HepG2 (cell line): ENCODE measurements around the gene DOCK3. TPM values are rescaled to one million over a fixed set of nuclear protein-coding genes. Genes with fewer than 3 reads are reported as not detected.

ENCODE experiments used
- ATAC-seq: fragments of 200-7000 bp; cut with Tn5 transposase; 3 replicates; pipeline ENCODE4 v1.9.1; 2020; ENCODE audit warnings: mild to moderate bottlenecking, moderate library complexity
- BruUV-seq: library from RNA; stranded (reverse); fragments of 400-500 nt; replicated peaks from 2 replicates; lab custom pipeline; 2021; lab: Mats Ljungman, UMichigan
- CTCF ChIA-PET: fragments of 300-600 bp; formaldehyde crosslinking; extraction: SDS; loops from one replicate; lab custom pipeline; 2021; ENCODE audit warnings: low total read pairs, inconsistent platforms, low intra/inter-chr PET ratio; lab: Yijun Ruan, JAX
- POLR2A ChIA-PET: fragments of 350-600 bp; sonication (Branson Sonifier 250); formaldehyde crosslinking; loops from one replicate; lab custom pipeline; 2020; ENCODE audit warnings: antibody characterized with exemption, inconsistent platforms; lab: Yijun Ruan, JAX
- DNase-seq: peaks from one replicate; pipeline ENCODE4 v3.0.0-alpha.2; 2015; ENCODE audit warnings: low spot score
- FAIRE-seq: peaks from 3 replicates; lab custom pipeline; 2011; peaks lifted over from hg19 to GRCh38; lab: Jason Lieb, UNC
- H2AFZ ChIP-seq: one replicate; pipeline ENCODE4 v1.6.1; 2011; ENCODE audit warnings: low read length, inconsistent platforms
- H3K27ac ChIP-seq: fragments of 300-600 bp; 3 replicates; pipeline ENCODE4 v1.8.0; 2011; ENCODE audit warnings: mixed run types, mild to moderate bottlenecking, mixed read lengths, low read length, inconsistent platforms; ENCODE audit not compliant: insufficient read depth; ENCODE audit errors: extremely low read length
- H3K27me3 ChIP-seq, 2 experiments: fragments of 200-600 bp in 1 of 2; 2 replicates in 1 of 2; 3 replicates in 1 of 2; pipeline versions ENCODE4 v1.6.0 to v1.8.0; 2011; ENCODE audit warnings: low read length in 2 of 2, mild to moderate bottlenecking in 2 of 2, moderate library complexity in 2 of 2, inconsistent platforms in 1 of 2; ENCODE audit not compliant: insufficient read depth in 2 of 2, control insufficient read depth in 1 of 2
- H3K36me3 ChIP-seq, 2 experiments: fragments of 200-600 bp in 1 of 2; replicated peaks in 1 of 2; 2 replicates in 1 of 2; 3 replicates in 1 of 2; pipeline versions ENCODE4 v1.5.1 to v1.8.0; 2011; ENCODE audit warnings: low read length in 2 of 2, inconsistent platforms in 1 of 2; ENCODE audit not compliant: insufficient read depth in 2 of 2, control insufficient read depth in 1 of 2
- H3K4me1 ChIP-seq: 2 replicates; pipeline ENCODE4 v1.5.1; 2012; ENCODE audit warnings: low read length, inconsistent platforms; ENCODE audit not compliant: insufficient read depth
- H3K4me2 ChIP-seq: 2 replicates; pipeline ENCODE4 v1.6.0; 2011; ENCODE audit warnings: low read depth, low read length, inconsistent platforms
- H3K4me3 ChIP-seq, 3 experiments: fragments of 200-600 bp in 1 of 3; sonication (generic), shearing (Covaris generic) in 1 of 3; replicated peaks in 1 of 3; 2 replicates each; pipeline ENCODE4 v1.5.1; 2011 to 2016; ENCODE audit warnings: low read length in 3 of 3, inconsistent platforms in 2 of 3, low read depth in 2 of 3, mild to moderate bottlenecking in 2 of 3, control low read depth in 1 of 3, mixed read lengths in 1 of 3; ENCODE audit not compliant: insufficient read depth in 1 of 3
- H3K79me2 ChIP-seq: one replicate; pipeline ENCODE4 v1.6.1; 2011; ENCODE audit warnings: low read length, inconsistent platforms; ENCODE audit not compliant: insufficient read depth
- H3K9ac ChIP-seq: 2 replicates; pipeline ENCODE4 v1.6.0; 2011; ENCODE audit warnings: mild to moderate bottlenecking, low read depth, low read length, inconsistent platforms; ENCODE audit not compliant: insufficient read depth
- H3K9me3 ChIP-seq: 2 replicates; pipeline ENCODE4 v1.5.1; 2012; ENCODE audit warnings: mild to moderate bottlenecking, low read length
- H4K20me1 ChIP-seq: 2 replicates; pipeline ENCODE4 v1.6.0; 2011; ENCODE audit warnings: inconsistent platforms, mild to moderate bottlenecking, low read length, moderate library complexity; ENCODE audit not compliant: insufficient read depth
- ATF3 ChIP-seq: sonication (generic); formaldehyde crosslinking; IDR thresholded peaks from 2 replicates; pipeline ENCODE4 v1.4.0; 2020; ENCODE audit warnings: missing genetic modification reagents
- ATRX ChIP-seq: sonication (generic); formaldehyde crosslinking; IDR thresholded peaks from 2 replicates; pipeline ENCODE4 v1.4.0; 2020; ENCODE audit warnings: missing genetic modification reagents, borderline replicate concordance
- FOXJ3 ChIP-seq: sonication (generic); formaldehyde crosslinking; IDR thresholded peaks from 2 replicates; pipeline ENCODE4 v1.4.0; 2020; ENCODE audit warnings: missing genetic modification reagents, mild to moderate bottlenecking, borderline replicate concordance
- MAX ChIP-seq: IDR thresholded peaks from 2 replicates; pipeline ENCODE4 v1.6.1; 2012; ENCODE audit warnings: inconsistent platforms
- SMARCE1 ChIP-seq: fragments of 450-650 bp; IDR thresholded peaks from 2 replicates; pipeline ENCODE4 v1.6.1; 2017; ENCODE audit warnings: borderline replicate concordance
- SRSF9 ChIP-seq: fragments of 200-400 bp; formaldehyde crosslinking; IDR thresholded peaks from 2 replicates; pipeline ENCODE4 v1.6.1; 2018; ENCODE audit warnings: borderline replicate concordance, mild to moderate bottlenecking, low read depth, low read length; ENCODE audit not compliant: insufficient read depth, poor library complexity, severe bottlenecking
- TMF1 ChIP-seq: sonication (generic); formaldehyde crosslinking; IDR thresholded peaks from 2 replicates; pipeline ENCODE4 v1.8.1; 2022; ENCODE audit warnings: low read depth, missing genetic modification reagents
- YEATS4 ChIP-seq: sonication (generic); formaldehyde crosslinking; IDR thresholded peaks from 2 replicates; pipeline ENCODE4 v1.4.0; 2020; ENCODE audit warnings: missing genetic modification reagents, borderline replicate concordance
- ZFYVE20 ChIP-seq: sonication (generic); formaldehyde crosslinking; IDR thresholded peaks from 2 replicates; pipeline ENCODE4 v1.8.0; 2023; ENCODE audit warnings: low read depth, mild to moderate bottlenecking, moderate library complexity, missing genetic modification reagents, borderline replicate concordance
- ZIK1 ChIP-seq: sonication (generic); formaldehyde crosslinking; IDR thresholded peaks from 2 replicates; pipeline ENCODE4 v1.5.0; 2020; ENCODE audit warnings: mild to moderate bottlenecking, low read depth, missing genetic modification reagents, borderline replicate concordance
- ZNF10 ChIP-seq: sonication (generic); formaldehyde crosslinking; IDR thresholded peaks from 2 replicates; pipeline ENCODE4 v1.4.0; 2020; ENCODE audit warnings: mild to moderate bottlenecking, low read depth, missing genetic modification reagents, borderline replicate concordance
- ZNF142 ChIP-seq: sonication (generic); formaldehyde crosslinking; IDR thresholded peaks from 2 replicates; pipeline ENCODE4 v1.4.0; 2020; ENCODE audit warnings: missing genetic modification reagents
- ZNF18 ChIP-seq: sonication (generic); formaldehyde crosslinking; IDR thresholded peaks from 2 replicates; pipeline ENCODE4 v1.8.0; 2022; ENCODE audit warnings: mild to moderate bottlenecking, missing genetic modification reagents; ENCODE audit not compliant: insufficient replicate concordance
- ZNF235 ChIP-seq: sonication (generic); formaldehyde crosslinking; IDR thresholded peaks from 2 replicates; pipeline ENCODE4 v1.8.1; 2023; ENCODE audit warnings: mild to moderate bottlenecking, missing genetic modification reagents, borderline replicate concordance
- ZNF317 ChIP-seq: sonication (generic); formaldehyde crosslinking; IDR thresholded peaks from 2 replicates; pipeline ENCODE4 v1.5.0; 2020; ENCODE audit warnings: mild to moderate bottlenecking, missing genetic modification reagents
- ZNF597 ChIP-seq: sonication (generic); formaldehyde crosslinking; IDR thresholded peaks from 2 replicates; pipeline ENCODE4 v1.5.0; 2020; ENCODE audit warnings: missing genetic modification reagents
- in situ Hi-C: cut with HindIII; loops from 2 replicates; pipeline ENCODE4 v1.10.0; 2017; ENCODE audit warnings: low pct_unique_long_range_greater_than_20kb; ENCODE audit not compliant: extremely low pct_ligation_motif_present
- intact Hi-C: fragments of 100-400 bp; cut with micrococcal nuclease; formaldehyde crosslinking; loops from one replicate; pipeline ENCODE4 v1.10.0; 2022; ENCODE audit not compliant: unreplicated experiment
- polyA plus RNA-seq, 8 experiments: library from polyadenylated mRNA; depleted of rRNA in 3 of 8; stranded (reverse) in 7 of 8; unstranded in 1 of 8; fragments of >200 nt; fragmentation: Illumina TruSeq in 4 of 8; extraction: Trizol in 4 of 8; gene quantifications; 2 replicates each; pipeline versions ENCODE4 v1.2.1 to v1.2.3, GENCODE V29; 2011 to 2016; ENCODE audit warnings: low read depth in 4 of 8, missing spikeins in 1 of 8, mixed read lengths in 1 of 8; ENCODE audit not compliant: insufficient read depth in 1 of 8
- total RNA-seq, 5 experiments: library from RNA; depleted of rRNA; stranded (reverse); fragments of >200 nt; fragmentation: Illumina TruSeq; extraction: Trizol; gene quantifications; 2 replicates each; pipeline ENCODE4 v1.2.3, GENCODE V29; 2016; ENCODE audit warnings: low read depth in 1 of 5

DOCK3 gene
- total and polyA plus RNA-seq, 2 of the 13 experiments (the other 11 are each of a cell fraction or from before 2014, with no cell fraction given), result not detected

GRCh38 chr3:51024121-51024520 lies 349.4 kb downstream of the DOCK3 start:
- H3K4me2 ChIP-seq, result no peak overlapping the region
- POLR2A ChIA-PET, result no interaction called here
- no peaks in the 10 kb centered on the region for H3K79me2 ChIP-seq
- CTCF ChIA-PET, result no interaction called here
- intact Hi-C loops, result no loop called here
- BruUV-seq, result no TSS peak
- DNase-seq (no peak), FAIRE-seq (no peak), ATAC-seq (no peak)
- in situ Hi-C loops, result no loop called here
- H4K20me1 ChIP-seq, result no peaks in the 10 kb centered on the region
- no peak overlapping the region for H3K9ac ChIP-seq
- no peaks in the 10 kb centered on the region for H3K9me3 ChIP-seq
- no peaks in the 10 kb centered on the region for H3K4me1 ChIP-seq
- no peaks in the 10 kb centered on the region for H3K36me3 ChIP-seq
- H3K4me3 ChIP-seq, result no peak overlapping the region
- H3K27ac ChIP-seq, result no peak overlapping the region
- H3K27me3 ChIP-seq, result no peaks in the 10 kb centered on the region
- no peak overlapping the region for H2AFZ ChIP-seq
- TF ChIP-seq SMARCE1 (no peak), MAX (no peak), ZNF18 (no peak), ZFYVE20 (CRISPR knock-in tag) (no peak), ATF3 (CRISPR knock-in tag) (no peak), ZNF235 (CRISPR knock-in tag) (no peak), FOXJ3 (no peak), ZIK1 (CRISPR knock-in tag) (no peak), ZNF10 (no peak), TMF1 (no peak), SRSF9 (no peak), ZNF317 (no peak), ZNF142 (CRISPR knock-in tag) (no peak), ZNF597 (CRISPR knock-in tag) (no peak), YEATS4 (CRISPR knock-in tag) (no peak), ATRX (no peak)
